Activated CD4-positive, alpha-beta T cell treated with anti-CD3 and anti-CD28 coated beads, Interleukin-10, Interleukin-2, amounts not matched to agents 100 ng/mL and 50 ng/mL, durations not matched to agents 16 hours and 8 hours (primary cell): ENCODE results near the gene TSTD1.
"Not testable (repeated sequence)": the region's sequence is repeated elsewhere in the genome, so short reads cannot be mapped to it uniquely, and the experiment has no call there.

Experiments used
- DNase-seq: peaks from one replicate; pipeline ENCODE4 v3.0.0-alpha.2; 2020

TSTD1 gene

GRCh38 chr1:161006563-161006962 lies 32.2 kb downstream of the TSTD1 start:
- DNase-seq = no peak

GRCh38 chr1:161001525-161001924 lies 37.2 kb downstream of the TSTD1 start:
- no peak for DNase-seq

DNA sequence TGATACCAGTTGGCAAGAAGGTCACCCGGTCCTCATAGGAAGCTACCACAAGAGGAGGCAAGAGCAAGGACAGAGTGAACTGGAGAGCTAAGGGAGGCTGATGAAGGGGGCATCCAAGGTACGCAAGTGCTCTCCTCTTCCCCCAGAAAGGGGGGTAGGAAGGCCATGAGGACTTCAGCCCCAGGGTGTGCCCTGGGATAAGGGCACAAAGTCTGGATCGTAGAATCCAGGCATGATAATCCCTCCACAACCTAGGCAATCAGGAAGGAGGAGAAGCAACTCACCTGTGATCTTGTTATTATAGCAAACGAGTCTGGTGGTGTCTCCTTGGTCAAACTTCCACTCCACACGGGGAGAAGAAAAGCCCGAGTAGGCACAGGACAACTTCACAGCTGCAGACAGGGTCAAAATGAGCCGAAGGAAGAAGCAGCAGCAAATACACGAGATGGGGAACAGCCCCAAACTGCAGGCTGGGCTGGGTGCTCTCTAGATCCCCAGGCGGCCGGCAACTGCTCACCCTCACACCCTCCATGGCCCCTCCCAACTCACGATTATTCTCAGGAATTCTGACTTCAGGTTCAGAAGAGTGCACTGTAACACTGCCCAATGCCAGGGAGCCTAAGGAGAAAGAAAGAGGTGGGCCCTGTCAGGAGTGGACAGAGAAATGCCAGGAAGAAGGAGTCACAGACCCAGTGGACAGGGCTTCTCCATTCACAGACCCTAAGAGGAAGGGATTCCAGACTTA lies 37.9 kb downstream of the TSTD1 start:
- DNase-seq = no peak

- no peak for DNase-seq
These were observed 39.4 kb downstream of the TSTD1 start for GRCh38 chr1:160999376-160999775.

GRCh38 chr1:160997323-160998038 lies 41.3 kb downstream of the TSTD1 start:
- peak; percentile 50 for DNase-seq

GRCh38 chr1:160996178-160996577 lies 42.6 kb downstream of the TSTD1 start:
- no peak for DNase-seq

DNA sequence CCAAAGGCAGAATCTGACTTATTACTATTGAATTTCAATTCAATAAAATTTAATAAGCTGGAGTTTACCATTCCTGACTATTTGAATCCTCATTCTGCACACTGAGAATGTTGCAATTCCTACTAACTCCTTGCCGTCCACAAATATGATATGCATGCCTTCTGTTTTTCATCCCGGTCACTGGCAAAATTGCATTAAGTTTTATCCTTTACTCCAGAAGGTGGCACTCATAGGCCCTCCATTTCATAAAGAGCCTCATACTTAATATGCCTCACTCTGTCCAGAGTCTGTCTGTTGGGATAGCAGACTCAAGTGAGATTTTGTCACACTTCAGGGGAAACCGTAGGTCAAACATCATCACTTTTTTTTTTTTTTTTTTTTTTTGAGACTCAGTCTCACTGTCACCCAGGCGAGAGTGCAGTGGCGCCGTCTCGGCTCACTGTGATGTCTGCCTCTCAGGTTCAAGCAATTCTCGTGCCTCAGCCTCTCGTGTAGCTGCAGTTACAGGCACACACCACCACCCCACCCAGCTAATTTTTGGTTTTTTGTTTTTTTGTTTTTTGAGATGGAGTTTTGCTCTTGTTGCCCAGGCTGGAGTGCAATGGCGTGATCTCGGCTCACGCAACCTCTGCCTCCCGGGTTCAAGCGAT lies 45.1 kb downstream of the TSTD1 start:
- DNase-seq = peak; percentile 18

- DNase-seq = not testable (repeated sequence)
These were observed 46.7 kb downstream of the TSTD1 start for GRCh38 chr1:160992036-160992435.
